Uterus (tissue), 4 donors: Measurements from ENCODE around the gene PXK. TPM values are rescaled to one million over a fixed set of nuclear protein-coding genes. Genes with fewer than 3 reads are reported as not detected.

Experiments used
- DNase-seq, 2 donors: peaks; one replicate each; pipeline ENCODE4 v3.0.0-alpha.2; 2019 to 2020
- H3K27ac ChIP-seq, 2 donors: fragments of 200-600 bp; sonication (generic); 1 replicate in 1 of 2; 2 replicates in 1 of 2; pipeline ENCODE4 v1.5.1; 2016 to 2018
- H3K27me3 ChIP-seq, 2 donors: fragments of 200-600 bp; sonication (generic); one replicate each; pipeline ENCODE4 v1.5.1; 2018 to 2019; ENCODE audit warnings: control low read depth in 1 of 2
- H3K36me3 ChIP-seq, 2 donors: fragments of 200-600 bp; sonication (generic); one replicate each; pipeline ENCODE4 v1.5.1; 2019; ENCODE audit warnings: control low read depth in 1 of 2
- H3K4me1 ChIP-seq, 2 donors: fragments of 200-600 bp; sonication (generic); one replicate each; pipeline ENCODE4 v1.5.1; 2018 to 2019; ENCODE audit warnings: control low read depth in 1 of 2
- H3K4me3 ChIP-seq, 2 donors: fragments of 200-600 bp; sonication (generic); 1 replicate in 1 of 2; 2 replicates in 1 of 2; pipeline ENCODE4 v1.5.1; 2018 to 2019; ENCODE audit warnings: mild to moderate bottlenecking in 1 of 2
- H3K9me3 ChIP-seq, 2 donors: fragments of 200-600 bp; sonication (generic); one replicate each; pipeline ENCODE4 v1.5.1; 2019; ENCODE audit warnings: control low read depth in 1 of 2
- POLR2A ChIP-seq, 2 donors: fragments of 450-650 bp; IDR thresholded peaks; one replicate each; pipeline ENCODE4 v1.6.1; 2016; ENCODE audit warnings: antibody characterized with exemption in 2 of 2, mild to moderate bottlenecking in 1 of 2, moderate library complexity in 1 of 2
- intact Hi-C: fragments of 100-400 bp; cut with DNase I; formaldehyde crosslinking; loops from one replicate; pipeline ENCODE4 v1.15.1; 2023; ENCODE audit warnings: low total_unique reads
- total RNA-seq, 4 donors: library from RNA; depleted of rRNA in 3 of 4; stranded (reverse); fragments of >200 nt in 3 of 4; gene quantifications; one replicate each; pipeline versions ENCODE4 v1.1.0 to v1.2.4, GENCODE V29; 2014 to 2023
- TF ChIP-seq, protein P1 (sequence below), 4 experiments: fragments of 200-600 bp in 2 of 4; fragments of 450-650 bp in 2 of 4; sonication (generic) in 2 of 4; IDR thresholded peaks; one replicate each; pipeline ENCODE4 v1.5.1; 2016 to 2019; ENCODE audit warnings: antibody characterized with exemption in 4 of 4, mild to moderate bottlenecking in 2 of 4, moderate library complexity in 1 of 4
- donor health status: DM: yes; HTN: yes; CAD: no.

Gene PXK
- total RNA-seq, 4 donors from 2014 or later = 15.1 to 50.5 (median 41.1) TPM

- no peak overlapping the region for H3K27ac ChIP-seq
- no peaks in the 10 kb centered on the region for H3K9me3 ChIP-seq
- TF ChIP-seq, protein P1, sequence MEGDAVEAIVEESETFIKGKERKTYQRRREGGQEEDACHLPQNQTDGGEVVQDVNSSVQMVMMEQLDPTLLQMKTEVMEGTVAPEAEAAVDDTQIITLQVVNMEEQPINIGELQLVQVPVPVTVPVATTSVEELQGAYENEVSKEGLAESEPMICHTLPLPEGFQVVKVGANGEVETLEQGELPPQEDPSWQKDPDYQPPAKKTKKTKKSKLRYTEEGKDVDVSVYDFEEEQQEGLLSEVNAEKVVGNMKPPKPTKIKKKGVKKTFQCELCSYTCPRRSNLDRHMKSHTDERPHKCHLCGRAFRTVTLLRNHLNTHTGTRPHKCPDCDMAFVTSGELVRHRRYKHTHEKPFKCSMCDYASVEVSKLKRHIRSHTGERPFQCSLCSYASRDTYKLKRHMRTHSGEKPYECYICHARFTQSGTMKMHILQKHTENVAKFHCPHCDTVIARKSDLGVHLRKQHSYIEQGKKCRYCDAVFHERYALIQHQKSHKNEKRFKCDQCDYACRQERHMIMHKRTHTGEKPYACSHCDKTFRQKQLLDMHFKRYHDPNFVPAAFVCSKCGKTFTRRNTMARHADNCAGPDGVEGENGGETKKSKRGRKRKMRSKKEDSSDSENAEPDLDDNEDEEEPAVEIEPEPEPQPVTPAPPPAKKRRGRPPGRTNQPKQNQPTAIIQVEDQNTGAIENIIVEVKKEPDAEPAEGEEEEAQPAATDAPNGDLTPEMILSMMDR (IDR thresholded peaks at IDR 0.05) = no peak
- no peak for TF ChIP-seq POLR2A (IDR thresholded peaks at IDR 0.05)
- H3K4me1 ChIP-seq = peaks cover 0 to 8% of the 10 kb centered on the region in 2 donors
- no peaks in the 10 kb centered on the region for H3K36me3 ChIP-seq
- no peak for DNase-seq
- H3K27me3 ChIP-seq = no peaks in the 10 kb centered on the region
- H3K4me3 ChIP-seq = no peak overlapping the region
- intact Hi-C loops = loop anchor here (10.0 kb wide), 1 partner anchor 305 kb away; no protein-coding TSS in a partner anchor
These were observed 3.4 kb upstream of the PXK start for GRCh38 chr3:58329150-58329921.

DNA sequence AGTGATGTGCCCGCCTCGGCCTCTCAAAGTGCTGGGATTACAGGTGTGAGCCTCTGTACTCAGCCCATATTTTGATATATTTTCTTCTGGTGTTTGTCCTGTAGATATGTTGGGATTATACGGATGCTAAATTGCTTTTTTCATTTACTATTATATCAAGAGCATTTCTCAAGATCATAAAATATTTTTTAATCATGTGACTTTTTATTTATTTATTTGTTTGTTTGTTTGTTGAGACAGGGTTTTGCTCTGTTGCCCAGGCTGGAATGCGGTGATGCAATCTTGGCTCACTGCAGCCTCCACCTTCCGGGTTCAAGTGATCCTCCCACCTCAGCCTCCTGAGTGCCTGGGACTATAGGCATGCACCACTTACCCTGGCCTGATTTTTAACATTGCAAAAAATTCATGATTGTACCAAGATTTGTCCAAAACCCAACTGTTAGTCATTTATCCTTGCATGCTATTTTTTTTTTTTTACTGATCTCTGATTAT lies 2.7 kb upstream of the PXK start:
- Histone ChIP-seq H3K36me3 (no peaks in the 10 kb centered on the region), H3K27me3 (no peaks in the 10 kb centered on the region), H3K9me3 (no peaks in the 10 kb centered on the region), H3K4me1 (peaks cover 0 to 8% of the 10 kb centered on the region in 2 donors), H3K4me3 (no peak overlapping the region), H3K27ac (no peak overlapping the region)
- no peak for DNase-seq
- intact Hi-C loops = loop anchor here (5.0 to 10.0 kb wide), 2 partner anchors 162 to 305 kb away; partner anchors contain the start of gene KCTD6
- TF ChIP-seq POLR2A (IDR thresholded peaks at IDR 0.05) = no peak
- TF ChIP-seq, protein P1 (IDR thresholded peaks at IDR 0.05) = no peak

DNA sequence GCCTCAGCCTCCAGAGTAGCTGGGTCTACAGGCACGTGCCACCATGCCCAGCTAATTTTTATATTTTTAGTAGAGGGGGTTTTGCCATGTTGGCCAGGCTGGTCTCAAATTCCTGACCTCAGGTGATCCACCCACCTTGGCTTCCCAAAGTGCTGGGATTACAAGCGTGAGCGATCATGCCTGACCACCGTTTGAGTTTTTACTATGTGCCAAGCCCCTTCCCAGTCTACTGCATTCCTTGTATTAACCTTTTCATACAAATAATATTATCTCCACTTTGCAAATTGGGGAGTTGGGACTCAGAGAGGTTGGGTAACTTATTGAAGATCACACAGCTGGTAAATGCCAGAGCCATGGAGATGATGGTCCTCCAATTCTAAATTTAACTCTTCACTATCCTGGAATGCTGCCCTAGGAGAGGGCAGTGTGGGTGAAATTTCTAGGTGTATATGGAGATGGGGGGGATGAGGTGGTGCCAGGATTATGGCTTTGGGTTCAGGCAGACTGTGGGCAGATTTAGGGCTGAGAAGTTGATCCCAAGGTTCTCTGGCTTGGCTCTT lies 1.0 kb upstream of the PXK start:
- no peak overlapping the region for H3K27ac ChIP-seq
- H3K4me1 ChIP-seq = peaks cover 0 to 8% of the 10 kb centered on the region in 2 donors
- no peaks in the 10 kb centered on the region for H3K27me3 ChIP-seq
- TF ChIP-seq POLR2A (IDR thresholded peaks at IDR 0.05) = no peak
- TF ChIP-seq, protein P1 (IDR thresholded peaks at IDR 0.05) = no peak
- no peaks in the 10 kb centered on the region for H3K9me3 ChIP-seq
- no peak overlapping the region for H3K4me3 ChIP-seq
- no peaks in the 10 kb centered on the region for H3K36me3 ChIP-seq
- no peak for DNase-seq
- intact Hi-C loops = loop anchor here (5.0 kb wide), 1 partner anchor 161 kb away; the partner anchor contains the start of gene KCTD6

GRCh38 chr3:58333206-58334012 lies 717 bp downstream of the PXK start:
- intact Hi-C loops = loop anchor here (5.0 kb wide), 1 partner anchor 159 kb away; the partner anchor contains the start of gene KCTD6
- peak; percentile 29 to 38 for DNase-seq
- H3K4me1 ChIP-seq = peaks cover 0 to 8% of the 10 kb centered on the region in 2 donors

More at GRCh38 chr3:58333206-58334012, 717 bp downstream of the PXK start:
- H3K4me3 ChIP-seq = peak overlapping the region; percentile 61 to 96
- TF ChIP-seq, protein P1 (IDR thresholded peaks at IDR 0.05) = peak in 1 of 4 experiments; percentile 13
- TF ChIP-seq POLR2A (IDR thresholded peaks at IDR 0.05) = no peak
- peak overlapping the region; percentile 58 to 85 for H3K27ac ChIP-seq
- no peaks in the 10 kb centered on the region for H3K27me3 ChIP-seq
- no peaks in the 10 kb centered on the region for H3K9me3 ChIP-seq
- H3K36me3 ChIP-seq = no peaks in the 10 kb centered on the region
